ENCODE data around the gene FAF2. TPM values are rescaled to one million over a fixed set of nuclear protein-coding genes. Genes with fewer than 3 reads are reported as not detected.
"Not testable (repeated sequence)": the region's sequence is repeated elsewhere in the genome, so short reads cannot be mapped to it uniquely, and the experiment has no call there.

Gene FAF2
- total RNA-seq, 2 experiments from 2014 or later, result 30.0 to 32.8 TPM

- H3K9me3 Mint-ChIP-seq, result no peaks in the 10 kb centered on the region
- CTCF ChIA-PET, result interaction anchor here (0.9 kb wide), 1 partner anchor 10 kb away, joined by 4 read pairs; no protein-coding TSS in a partner anchor
- intact Hi-C loops (cut with micrococcal nuclease), result no loop called here
- no peak overlapping the region for H3K4me3 Mint-ChIP-seq
- H3K4me1 Mint-ChIP-seq (ENCODE audit: low read depth), result peaks cover 8% of the 10 kb centered on the region
- H3K27me3 Mint-ChIP-seq (ENCODE audit: low read depth), result no peaks in the 10 kb centered on the region
- no peak overlapping the region for H3K27ac Mint-ChIP-seq
- DNase-seq, result no peak
- peaks cover 25% of the 10 kb centered on the region for H3K36me3 Mint-ChIP-seq (ENCODE audit: low read depth)
Measured at GRCh38 chr5:176471098-176471497, 22.9 kb downstream of the FAF2 start.

DNA sequence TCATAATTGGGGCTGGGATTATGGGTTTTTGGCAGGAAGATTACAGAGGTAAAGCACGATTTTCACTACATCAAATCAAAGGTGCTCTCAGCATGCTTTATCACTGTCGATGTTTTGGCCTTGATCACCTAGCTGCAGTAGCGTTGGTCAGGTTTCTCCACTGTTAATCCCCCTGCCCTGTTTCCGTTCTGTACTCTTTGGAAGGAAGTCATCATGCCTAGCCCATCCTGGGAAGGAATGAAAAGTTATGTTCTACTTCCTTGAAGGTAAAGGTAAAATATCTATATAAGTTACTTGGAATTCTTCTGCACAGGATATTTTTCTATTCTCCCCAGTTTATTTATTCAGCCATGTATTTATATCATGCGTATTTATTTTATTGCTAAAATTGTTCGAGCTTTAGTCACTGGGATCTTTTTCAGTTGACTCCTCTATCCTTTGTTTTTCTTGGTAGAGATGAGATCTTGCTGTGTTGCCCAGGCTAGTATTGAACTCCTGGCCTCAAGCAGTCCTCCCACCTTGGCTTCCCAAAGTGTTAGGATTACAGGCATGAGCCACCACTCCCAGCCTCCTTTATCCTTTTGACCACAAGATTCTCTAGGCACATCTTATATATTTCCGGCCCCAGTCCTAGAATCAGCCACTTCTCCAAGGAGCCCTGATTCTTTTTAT, 25.3 kb downstream of the FAF2 start:
- DNase-seq, result no peak
- Mint-ChIP-seq H3K36me3 (ENCODE audit: low read depth) (peaks cover 23% of the 10 kb centered on the region), H3K27ac (no peak overlapping the region), H3K9me3 (no peaks in the 10 kb centered on the region), H3K4me3 (no peak overlapping the region), H3K4me1 (ENCODE audit: low read depth) (peaks cover 9% of the 10 kb centered on the region), H3K27me3 (ENCODE audit: low read depth) (no peaks in the 10 kb centered on the region)
- CTCF ChIA-PET, result no interaction called here
- intact Hi-C loops (cut with micrococcal nuclease), result no loop called here

DNA sequence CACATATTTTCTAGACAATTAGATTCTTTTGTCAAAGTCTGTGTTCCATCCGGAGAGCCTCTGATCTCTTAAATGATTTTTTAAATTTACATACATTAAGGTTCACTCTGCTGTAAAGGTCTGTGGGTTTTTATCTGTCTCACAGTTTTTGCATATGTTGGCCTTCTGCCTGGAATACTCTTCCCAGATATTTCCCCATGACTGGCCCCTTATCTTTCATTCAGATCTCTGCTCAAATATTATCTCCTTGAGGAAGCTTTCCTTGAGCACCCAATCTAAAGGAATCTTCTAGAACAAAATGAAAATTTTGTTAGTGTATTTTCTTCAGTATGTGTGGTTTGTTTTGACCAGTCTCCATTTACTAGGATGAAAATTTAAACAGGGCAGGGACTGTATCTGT, 26.3 kb downstream of the FAF2 start:
- Mint-ChIP-seq H3K4me3 (no peak overlapping the region), H3K27ac (no peak overlapping the region), H3K9me3 (no peaks in the 10 kb centered on the region), H3K36me3 (ENCODE audit: low read depth) (peaks cover 27% of the 10 kb centered on the region), H3K27me3 (ENCODE audit: low read depth) (no peaks in the 10 kb centered on the region), H3K4me1 (ENCODE audit: low read depth) (peaks cover 9% of the 10 kb centered on the region)
- intact Hi-C loops (cut with micrococcal nuclease), result no loop called here
- DNase-seq, result no peak
- CTCF ChIA-PET, result no interaction called here

GRCh38 chr5:176481711-176482110, 33.5 kb downstream of the FAF2 start:
- intact Hi-C loops (cut with micrococcal nuclease), result no loop called here
- peaks cover 25% of the 10 kb centered on the region for H3K4me1 Mint-ChIP-seq (ENCODE audit: low read depth)
- no peak overlapping the region for H3K4me3 Mint-ChIP-seq
- no peaks in the 10 kb centered on the region for H3K9me3 Mint-ChIP-seq
- CTCF ChIA-PET, result interaction anchor here (0.6 to 1.4 kb wide), 4 partner anchors 18 to 758 kb away, joined by 3 to 5 read pairs (median 4); partner anchors contain the start of gene CLTB
- no peak overlapping the region for H3K27ac Mint-ChIP-seq
- H3K27me3 Mint-ChIP-seq (ENCODE audit: low read depth), result no peaks in the 10 kb centered on the region
- no peak for DNase-seq
- H3K36me3 Mint-ChIP-seq (ENCODE audit: low read depth), result peaks cover 22% of the 10 kb centered on the region

GRCh38 chr5:176485176-176485575, 37.0 kb downstream of the FAF2 start:
- H3K36me3 Mint-ChIP-seq (ENCODE audit: low read depth), result peaks cover 28% of the 10 kb centered on the region
- no peak overlapping the region for H3K4me3 Mint-ChIP-seq
- H3K9me3 Mint-ChIP-seq, result no peaks in the 10 kb centered on the region
- CTCF ChIA-PET, result interaction anchor here (0.6 to 1.2 kb wide), 3 partner anchors 9 to 32 kb away, joined by 3 to 4 read pairs (median 3); no protein-coding TSS in a partner anchor
- no peak for DNase-seq
- peaks cover 40% of the 10 kb centered on the region for H3K4me1 Mint-ChIP-seq (ENCODE audit: low read depth)
- H3K27me3 Mint-ChIP-seq (ENCODE audit: low read depth), result no peaks in the 10 kb centered on the region
- no peak overlapping the region for H3K27ac Mint-ChIP-seq
- intact Hi-C loops (cut with micrococcal nuclease), result loop anchor here (5.0 kb wide), 1 partner anchor 42 kb away; no protein-coding TSS in a partner anchor

GRCh38 chr5:176486189-176486757, 38.1 kb downstream of the FAF2 start:
- Mint-ChIP-seq H3K36me3 (ENCODE audit: low read depth) (peaks cover 30% of the 10 kb centered on the region), H3K4me3 (no peak overlapping the region), H3K9me3 (no peaks in the 10 kb centered on the region), H3K4me1 (ENCODE audit: low read depth) (peaks cover 40% of the 10 kb centered on the region), H3K27me3 (ENCODE audit: low read depth) (no peaks in the 10 kb centered on the region), H3K27ac (no peak overlapping the region)
- CTCF ChIA-PET, result no interaction called here
- no peak for DNase-seq
- intact Hi-C loops (cut with micrococcal nuclease), result loop anchor here (5.0 kb wide), 1 partner anchor 41 kb away; no protein-coding TSS in a partner anchor

DNA sequence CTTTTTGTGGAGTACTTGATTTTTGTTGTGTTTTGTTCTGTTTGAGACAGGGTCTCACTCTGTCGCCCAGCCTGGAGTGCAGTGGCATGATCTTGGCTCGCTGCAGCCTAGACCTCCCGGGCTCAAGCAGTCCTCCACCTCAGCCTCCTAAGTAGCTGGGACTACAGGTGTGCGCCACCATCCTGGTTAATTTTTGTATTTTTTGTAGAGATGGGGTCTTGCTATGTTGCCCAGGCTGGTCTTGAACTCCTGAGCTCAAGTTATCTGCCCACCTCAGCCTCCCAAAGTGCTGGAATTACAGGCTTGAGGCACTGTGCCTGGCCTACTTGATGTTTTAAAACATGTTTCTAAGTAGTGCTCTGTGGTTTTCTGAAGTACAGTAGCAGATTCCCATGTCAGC, 39.0 kb downstream of the FAF2 start:
- not testable (repeated sequence) for H3K27ac Mint-ChIP-seq; H3K9me3 Mint-ChIP-seq; H3K4me3 Mint-ChIP-seq; H3K27me3 Mint-ChIP-seq (ENCODE audit: low read depth); DNase-seq
- peaks cover 29% of the 10 kb centered on the region for H3K36me3 Mint-ChIP-seq (ENCODE audit: low read depth)
- H3K4me1 Mint-ChIP-seq (ENCODE audit: low read depth), result peaks cover 34% of the 10 kb centered on the region
- intact Hi-C loops (cut with micrococcal nuclease), result loop anchor here (5.0 kb wide), 1 partner anchor 40 kb away; no protein-coding TSS in a partner anchor
- CTCF ChIA-PET, result interaction anchor here (0.6 kb wide), 1 partner anchor 856 kb away, joined by 3 read pairs; no protein-coding TSS in a partner anchor

- intact Hi-C loops (cut with micrococcal nuclease), result loop anchor here (5.0 kb wide), 1 partner anchor 38 kb away; no protein-coding TSS in a partner anchor
- CTCF ChIA-PET, result interaction anchor here (0.6 kb wide), 1 partner anchor 24 kb away, joined by 5 read pairs; no protein-coding TSS in a partner anchor
- no peak overlapping the region for H3K27ac Mint-ChIP-seq
- no peaks in the 10 kb centered on the region for H3K27me3 Mint-ChIP-seq (ENCODE audit: low read depth)
- H3K36me3 Mint-ChIP-seq (ENCODE audit: low read depth), result peaks cover 30% of the 10 kb centered on the region
- no peak for DNase-seq
- no peaks in the 10 kb centered on the region for H3K9me3 Mint-ChIP-seq
- H3K4me3 Mint-ChIP-seq, result no peak overlapping the region
- H3K4me1 Mint-ChIP-seq (ENCODE audit: low read depth), result peaks cover 27% of the 10 kb centered on the region
Measured at GRCh38 chr5:176489077-176489476, 40.9 kb downstream of the FAF2 start.

GRCh38 chr5:176490301-176490700, 42.1 kb downstream of the FAF2 start:
- CTCF ChIA-PET, result interaction anchor here (0.8 kb wide), 1 partner anchor 52 kb away, joined by 3 read pairs; no protein-coding TSS in a partner anchor
- Mint-ChIP-seq H3K36me3 (ENCODE audit: low read depth) (peaks cover 30% of the 10 kb centered on the region), H3K4me1 (ENCODE audit: low read depth) (peaks cover 22% of the 10 kb centered on the region), H3K27ac (no peak overlapping the region), H3K4me3 (no peak overlapping the region), H3K9me3 (no peaks in the 10 kb centered on the region), H3K27me3 (ENCODE audit: low read depth) (no peaks in the 10 kb centered on the region)
- DNase-seq, result no peak
- intact Hi-C loops (cut with micrococcal nuclease), result no loop called here

GRCh38 chr5:176491101-176491502, 42.9 kb downstream of the FAF2 start:
- no peaks in the 10 kb centered on the region for H3K9me3 Mint-ChIP-seq
- CTCF ChIA-PET, result no interaction called here
- no peak for DNase-seq
- H3K36me3 Mint-ChIP-seq (ENCODE audit: low read depth), result peaks cover 32% of the 10 kb centered on the region
- H3K4me1 Mint-ChIP-seq (ENCODE audit: low read depth), result peaks cover 21% of the 10 kb centered on the region
- no peak overlapping the region for H3K27ac Mint-ChIP-seq
- no peak overlapping the region for H3K4me3 Mint-ChIP-seq
- no peaks in the 10 kb centered on the region for H3K27me3 Mint-ChIP-seq (ENCODE audit: low read depth)
- intact Hi-C loops (cut with micrococcal nuclease), result no loop called here

DNA sequence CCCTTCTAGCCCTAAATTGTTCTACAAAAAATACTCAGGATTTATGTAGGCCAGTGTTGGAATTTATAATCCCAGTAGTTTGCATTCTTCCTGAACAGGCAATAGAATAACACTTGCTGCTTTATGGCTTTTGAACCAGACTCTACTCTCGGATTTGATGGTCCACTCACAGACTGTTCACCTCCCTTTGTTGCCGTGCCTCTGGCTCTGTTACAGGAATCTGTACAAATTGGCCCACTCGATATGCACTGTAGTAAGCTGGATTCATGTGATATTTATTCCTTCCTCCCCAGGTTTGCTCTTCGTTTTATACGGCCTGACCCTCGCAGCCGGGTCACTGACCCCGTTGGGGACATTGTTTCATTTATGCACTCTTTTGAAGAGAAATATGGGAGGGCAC, 43.7 kb downstream of the FAF2 start:
- H3K36me3 Mint-ChIP-seq (ENCODE audit: low read depth), result peaks cover 28% of the 10 kb centered on the region
- intact Hi-C loops (cut with micrococcal nuclease), result no loop called here
- CTCF ChIA-PET, result interaction anchor here (0.5 to 1.2 kb wide), 2 partner anchors 78 to 169 kb away, joined by 3 to 5 read pairs; no protein-coding TSS in a partner anchor
- H3K27ac Mint-ChIP-seq, result no peak overlapping the region
- no peaks in the 10 kb centered on the region for H3K9me3 Mint-ChIP-seq
- no peaks in the 10 kb centered on the region for H3K27me3 Mint-ChIP-seq (ENCODE audit: low read depth)
- DNase-seq, result no peak
- no peak overlapping the region for H3K4me3 Mint-ChIP-seq
- H3K4me1 Mint-ChIP-seq (ENCODE audit: low read depth), result peaks cover 17% of the 10 kb centered on the region

GRCh38 chr5:176492431-176492830, 44.2 kb downstream of the FAF2 start:
- DNase-seq, result no peak
- intact Hi-C loops (cut with micrococcal nuclease), result no loop called here
- Mint-ChIP-seq H3K9me3 (no peaks in the 10 kb centered on the region), H3K27ac (no peak overlapping the region), H3K27me3 (ENCODE audit: low read depth) (no peaks in the 10 kb centered on the region), H3K36me3 (ENCODE audit: low read depth) (peaks cover 27% of the 10 kb centered on the region), H3K4me1 (ENCODE audit: low read depth) (peaks cover 15% of the 10 kb centered on the region), H3K4me3 (no peak overlapping the region)
- CTCF ChIA-PET, result interaction anchor here (1.2 kb wide), 1 partner anchor 168 kb away, joined by 3 read pairs; no protein-coding TSS in a partner anchor
